Gastroesophageal sphincter (tissue), 4 donors: Measurements from ENCODE around the gene FAM217B. TPM values are rescaled to one million over a fixed set of nuclear protein-coding genes. Genes with fewer than 3 reads are reported as not detected.

ENCODE experiments used
- total RNA-seq, 4 donors: library from RNA; depleted of rRNA; stranded (reverse); fragments of >200 nt; gene quantifications; one replicate each; pipeline ENCODE4 v1.1.0, GENCODE V29; 2016

The FAM217B gene
- total RNA-seq, 4 donors from 2014 or later: 8.1 to 22.6 (median 13.4) TPM

Other genes starting within 250 kb of the FAM217B start
- 1 to 10 TPM in 3 of 4 donors, under 1 TPM in 1; 0.89 to 4.7 (median 2.0) TPM for gene SYCP2, start 6.8 kb upstream of the FAM217B start, total RNA-seq
- gene PPP1R3D, start 84 bp upstream of the FAM217B start, total RNA-seq: 10 to 100 TPM in 2 of 4 donors, 1 to 10 TPM in 2; 6.8 to 18.9 (median 10.3) TPM
- gene CDH26, start 18.0 kb downstream of the FAM217B start, total RNA-seq: 1 to 10 TPM in 1 of 4 donors, under 1 TPM in 3; 0.39 to 1.1 (median 0.78) TPM